Measurements from ENCODE around the gene ZSWIM1. TPM values are rescaled to one million over a fixed set of nuclear protein-coding genes. Genes with fewer than 3 reads are reported as not detected.
A peak's percentile ranks its signal among the peaks of the same experiment; 100 is the strongest.

The ZSWIM1 gene
- total and polyA plus RNA-seq, 2 of the 13 experiments (the other 11 are each of a cell fraction or from before 2014, with no cell fraction given): 9.5 to 11.7 TPM

GRCh38 chr20:45890985-45891983 is 10.3 kb downstream of the ZSWIM1 start, which contains the start of the genes CTSA and NEURL2 (continued):
- TF ChIP-seq, protein P1, sequence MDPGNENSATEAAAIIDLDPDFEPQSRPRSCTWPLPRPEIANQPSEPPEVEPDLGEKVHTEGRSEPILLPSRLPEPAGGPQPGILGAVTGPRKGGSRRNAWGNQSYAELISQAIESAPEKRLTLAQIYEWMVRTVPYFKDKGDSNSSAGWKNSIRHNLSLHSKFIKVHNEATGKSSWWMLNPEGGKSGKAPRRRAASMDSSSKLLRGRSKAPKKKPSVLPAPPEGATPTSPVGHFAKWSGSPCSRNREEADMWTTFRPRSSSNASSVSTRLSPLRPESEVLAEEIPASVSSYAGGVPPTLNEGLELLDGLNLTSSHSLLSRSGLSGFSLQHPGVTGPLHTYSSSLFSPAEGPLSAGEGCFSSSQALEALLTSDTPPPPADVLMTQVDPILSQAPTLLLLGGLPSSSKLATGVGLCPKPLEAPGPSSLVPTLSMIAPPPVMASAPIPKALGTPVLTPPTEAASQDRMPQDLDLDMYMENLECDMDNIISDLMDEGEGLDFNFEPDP (CRISPR knock-in tag; conservative IDR thresholded peaks at IDR 0.05): no peak
- TF ChIP-seq ZBTB21 (CRISPR knock-in tag; IDR thresholded peaks at IDR 0.05) (peak; percentile 84; the same call in 1 of the 2 replicates), SKI (IDR thresholded peaks at IDR 0.05; ENCODE audit: partially characterized antibody) (peak; percentile 98), ZBTB38 (CRISPR knock-in tag; IDR thresholded peaks at IDR 0.05) (peak; percentile 99), MEF2D (CRISPR knock-in tag; IDR thresholded peaks at IDR 0.05) (peak; percentile 98), SSRP1 (CRISPR knock-in tag; IDR thresholded peaks at IDR 0.05) (peak; percentile 89; the same call in 1 of the 2 replicates), AGO1 (IDR thresholded peaks at IDR 0.05; ENCODE audit: low read depth, low read length, poor library complexity, severe bottlenecking) (peak; percentile 78), SP4 (CRISPR knock-in tag; IDR thresholded peaks at IDR 0.05) (peak; percentile 96), ZNF496 (CRISPR knock-in tag; IDR thresholded peaks at IDR 0.05; ENCODE audit: insufficient replicate concordance) (no peak), TMF1 (CRISPR knock-in tag; IDR thresholded peaks at IDR 0.05; ENCODE audit: low read depth) (peak; percentile 96), DPF2 (CRISPR knock-in tag; IDR thresholded peaks at IDR 0.05; ENCODE audit: borderline replicate concordance, low read depth) (peak; percentile 76), PTBP1 (IDR thresholded peaks at IDR 0.05; ENCODE audit: low read depth, low read length, poor library complexity, severe bottlenecking) (peak; percentile 77), RFXANK (CRISPR knock-in tag; IDR thresholded peaks at IDR 0.05) (peak; percentile 95), ZNF253 (CRISPR knock-in tag; IDR thresholded peaks at IDR 0.05; ENCODE audit: borderline replicate concordance) (peak; percentile 94), ZNF382 (CRISPR knock-in tag; IDR thresholded peaks at IDR 0.05; ENCODE audit: borderline replicate concordance) (no peak; the same call in 1 of the 2 replicates), HES4 (CRISPR knock-in tag; IDR thresholded peaks at IDR 0.05; ENCODE audit: borderline replicate concordance) (peak; percentile 87), PAXIP1 (CRISPR knock-in tag; conservative IDR thresholded peaks at IDR 0.05) (peak; percentile 98), PRMT3 (CRISPR knock-in tag; IDR thresholded peaks at IDR 0.05; ENCODE audit: borderline replicate concordance, low read depth) (peak; percentile 99), YEATS4 (CRISPR knock-in tag; IDR thresholded peaks at IDR 0.05; ENCODE audit: borderline replicate concordance) (peak; percentile 100), ZSCAN20 (CRISPR knock-in tag; IDR thresholded peaks at IDR 0.05; ENCODE audit: borderline replicate concordance) (no peak; the same call in 1 of the 2 replicates)
- TF ChIP-seq, protein P2, sequence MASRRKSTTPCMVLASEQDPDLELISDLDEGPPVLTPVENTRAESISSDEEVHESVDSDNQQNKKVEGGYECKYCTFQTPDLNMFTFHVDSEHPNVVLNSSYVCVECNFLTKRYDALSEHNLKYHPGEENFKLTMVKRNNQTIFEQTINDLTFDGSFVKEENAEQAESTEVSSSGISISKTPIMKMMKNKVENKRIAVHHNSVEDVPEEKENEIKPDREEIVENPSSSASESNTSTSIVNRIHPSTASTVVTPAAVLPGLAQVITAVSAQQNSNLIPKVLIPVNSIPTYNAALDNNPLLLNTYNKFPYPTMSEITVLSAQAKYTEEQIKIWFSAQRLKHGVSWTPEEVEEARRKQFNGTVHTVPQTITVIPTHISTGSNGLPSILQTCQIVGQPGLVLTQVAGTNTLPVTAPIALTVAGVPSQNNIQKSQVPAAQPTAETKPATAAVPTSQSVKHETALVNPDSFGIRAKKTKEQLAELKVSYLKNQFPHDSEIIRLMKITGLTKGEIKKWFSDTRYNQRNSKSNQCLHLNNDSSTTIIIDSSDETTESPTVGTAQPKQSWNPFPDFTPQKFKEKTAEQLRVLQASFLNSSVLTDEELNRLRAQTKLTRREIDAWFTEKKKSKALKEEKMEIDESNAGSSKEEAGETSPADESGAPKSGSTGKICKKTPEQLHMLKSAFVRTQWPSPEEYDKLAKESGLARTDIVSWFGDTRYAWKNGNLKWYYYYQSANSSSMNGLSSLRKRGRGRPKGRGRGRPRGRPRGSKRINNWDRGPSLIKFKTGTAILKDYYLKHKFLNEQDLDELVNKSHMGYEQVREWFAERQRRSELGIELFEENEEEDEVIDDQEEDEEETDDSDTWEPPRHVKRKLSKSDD (CRISPR knock-in tag; IDR thresholded peaks at IDR 0.05; ENCODE audit: low read depth): peak; percentile 96
